Measurements from ENCODE around the gene SH3BP2.

DNA sequence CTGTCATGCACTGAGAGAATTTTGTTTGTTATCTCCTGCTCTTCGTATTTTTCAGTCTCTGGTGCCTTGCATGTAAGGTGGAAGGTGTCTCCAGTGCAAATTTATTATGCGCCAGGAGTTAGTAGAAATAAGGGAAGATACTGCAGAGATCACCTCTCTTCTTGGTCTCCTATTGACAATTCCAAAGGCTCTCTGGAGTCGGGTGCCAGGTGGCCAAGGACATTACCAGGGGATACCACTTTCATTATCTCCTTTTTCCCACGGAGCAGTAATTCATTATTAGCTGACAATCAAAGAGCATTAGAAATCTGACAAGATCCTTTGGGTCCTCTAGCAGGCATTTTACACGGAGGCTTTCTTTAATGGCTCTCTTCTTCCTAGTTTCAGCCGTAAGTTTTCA is 76.8 kb downstream of the SH3BP2 start:
- no peak for TF ChIP-seq CTCF (IDR thresholded peaks at IDR 0.05)
- TF ChIP-seq POLR2A (IDR thresholded peaks at IDR 0.05): no peak

Measured in Peyer's patch (tissue), 4 donors.